Tibial artery (tissue), 4 donors: ENCODE data around the gene AGAP1.

Source experiments
- DNase-seq, 2 donors: peaks; one replicate each; pipeline ENCODE4 v3.0.0-alpha.2; 2019
- H3K27ac ChIP-seq, 2 donors: fragments of 200-600 bp; sonication (generic) in 1 of 2; 1 replicate in 1 of 2; 2 replicates in 1 of 2; pipeline ENCODE4 v1.5.1; 2018 to 2019; ENCODE audit warnings: mild to moderate bottlenecking in 1 of 2
- H3K27me3 ChIP-seq, 2 donors: fragments of 200-600 bp; sonication (generic) in 1 of 2; one replicate each; pipeline versions ENCODE4 v1.5.1 to v1.6.0; 2016 to 2019
- H3K36me3 ChIP-seq, 3 donors: fragments of 200-600 bp; sonication (generic) in 2 of 3; one replicate each; pipeline ENCODE4 v1.5.1; 2016 to 2019; ENCODE audit warnings: mild to moderate bottlenecking in 2 of 3
- H3K4me1 ChIP-seq, 4 donors: fragments of 200-600 bp; sonication (generic) in 2 of 4; 1 replicate in 3 of 4; 2 replicates in 1 of 4; pipeline ENCODE4 v1.5.1; 2016 to 2019
- H3K4me3 ChIP-seq, 2 donors: fragments of 200-600 bp; sonication (generic) in 1 of 2; 1 replicate in 1 of 2; 2 replicates in 1 of 2; pipeline ENCODE4 v1.5.1; 2018 to 2019; ENCODE audit warnings: mild to moderate bottlenecking in 2 of 2
- H3K9me3 ChIP-seq, 3 donors: fragments of 200-600 bp; sonication (generic) in 1 of 3; one replicate each; pipeline ENCODE4 v1.5.1; 2016 to 2019
- intact Hi-C: fragments of 100-400 bp; cut with DNase I; formaldehyde crosslinking; loops from one replicate; pipeline ENCODE4 v1.15.0; 2023; ENCODE audit warnings: low total_unique reads
- TF ChIP-seq, protein P1 (sequence below), 2 experiments: fragments of 200-600 bp in 1 of 2; fragments of 450-650 bp in 1 of 2; IDR thresholded peaks; one replicate each; pipeline ENCODE4 v1.5.1; 2017 to 2019; ENCODE audit warnings: antibody characterized with exemption in 2 of 2, mild to moderate bottlenecking in 1 of 2, moderate library complexity in 1 of 2

Gene AGAP1

GRCh38 chr2:235462415-235462790, 31.4 kb upstream of the AGAP1 start:
- no peak overlapping the region for H3K4me3 ChIP-seq
- H3K27ac ChIP-seq, result no peak overlapping the region
- H3K9me3 ChIP-seq, result no peaks in the 10 kb centered on the region
- TF ChIP-seq, protein P1, sequence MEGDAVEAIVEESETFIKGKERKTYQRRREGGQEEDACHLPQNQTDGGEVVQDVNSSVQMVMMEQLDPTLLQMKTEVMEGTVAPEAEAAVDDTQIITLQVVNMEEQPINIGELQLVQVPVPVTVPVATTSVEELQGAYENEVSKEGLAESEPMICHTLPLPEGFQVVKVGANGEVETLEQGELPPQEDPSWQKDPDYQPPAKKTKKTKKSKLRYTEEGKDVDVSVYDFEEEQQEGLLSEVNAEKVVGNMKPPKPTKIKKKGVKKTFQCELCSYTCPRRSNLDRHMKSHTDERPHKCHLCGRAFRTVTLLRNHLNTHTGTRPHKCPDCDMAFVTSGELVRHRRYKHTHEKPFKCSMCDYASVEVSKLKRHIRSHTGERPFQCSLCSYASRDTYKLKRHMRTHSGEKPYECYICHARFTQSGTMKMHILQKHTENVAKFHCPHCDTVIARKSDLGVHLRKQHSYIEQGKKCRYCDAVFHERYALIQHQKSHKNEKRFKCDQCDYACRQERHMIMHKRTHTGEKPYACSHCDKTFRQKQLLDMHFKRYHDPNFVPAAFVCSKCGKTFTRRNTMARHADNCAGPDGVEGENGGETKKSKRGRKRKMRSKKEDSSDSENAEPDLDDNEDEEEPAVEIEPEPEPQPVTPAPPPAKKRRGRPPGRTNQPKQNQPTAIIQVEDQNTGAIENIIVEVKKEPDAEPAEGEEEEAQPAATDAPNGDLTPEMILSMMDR (IDR thresholded peaks at IDR 0.05), result no peak
- peaks cover 0 to 7% of the 10 kb centered on the region in 2 donors for H3K27me3 ChIP-seq
- DNase-seq, result no peak
- intact Hi-C loops, result no loop called here
- H3K4me1 ChIP-seq, result no peaks in the 10 kb centered on the region
- H3K36me3 ChIP-seq, result no peaks in the 10 kb centered on the region

GRCh38 chr2:235463893-235464292, 29.9 kb upstream of the AGAP1 start:
- intact Hi-C loops, result no loop called here

GRCh38 chr2:235467588-235467987, 26.3 kb upstream of the AGAP1 start:
- H3K27ac ChIP-seq, result no peak overlapping the region
- peaks cover 0 to 11% (median 7%) of the 10 kb centered on the region in 4 donors for H3K4me1 ChIP-seq
- intact Hi-C loops, result no loop called here
- no peaks in the 10 kb centered on the region for H3K9me3 ChIP-seq
- peaks cover 0 to 7% of the 10 kb centered on the region in 2 donors for H3K27me3 ChIP-seq
- H3K36me3 ChIP-seq, result no peaks in the 10 kb centered on the region
- no peak overlapping the region for H3K4me3 ChIP-seq
- TF ChIP-seq, protein P1 (IDR thresholded peaks at IDR 0.05), result no peak
- no peak for DNase-seq

More at GRCh38 chr2:235463893-235464292, 29.9 kb upstream of the AGAP1 start:
- no peaks in the 10 kb centered on the region for H3K36me3 ChIP-seq
- TF ChIP-seq, protein P1 (IDR thresholded peaks at IDR 0.05), result no peak
- DNase-seq, result no peak
- peaks cover 0 to 3% (median under 1%) of the 10 kb centered on the region in 4 donors for H3K4me1 ChIP-seq
- H3K4me3 ChIP-seq, result no peak overlapping the region
- no peak overlapping the region for H3K27ac ChIP-seq
- H3K27me3 ChIP-seq, result peaks cover 0 to 7% of the 10 kb centered on the region in 2 donors
- H3K9me3 ChIP-seq, result no peaks in the 10 kb centered on the region

DNA sequence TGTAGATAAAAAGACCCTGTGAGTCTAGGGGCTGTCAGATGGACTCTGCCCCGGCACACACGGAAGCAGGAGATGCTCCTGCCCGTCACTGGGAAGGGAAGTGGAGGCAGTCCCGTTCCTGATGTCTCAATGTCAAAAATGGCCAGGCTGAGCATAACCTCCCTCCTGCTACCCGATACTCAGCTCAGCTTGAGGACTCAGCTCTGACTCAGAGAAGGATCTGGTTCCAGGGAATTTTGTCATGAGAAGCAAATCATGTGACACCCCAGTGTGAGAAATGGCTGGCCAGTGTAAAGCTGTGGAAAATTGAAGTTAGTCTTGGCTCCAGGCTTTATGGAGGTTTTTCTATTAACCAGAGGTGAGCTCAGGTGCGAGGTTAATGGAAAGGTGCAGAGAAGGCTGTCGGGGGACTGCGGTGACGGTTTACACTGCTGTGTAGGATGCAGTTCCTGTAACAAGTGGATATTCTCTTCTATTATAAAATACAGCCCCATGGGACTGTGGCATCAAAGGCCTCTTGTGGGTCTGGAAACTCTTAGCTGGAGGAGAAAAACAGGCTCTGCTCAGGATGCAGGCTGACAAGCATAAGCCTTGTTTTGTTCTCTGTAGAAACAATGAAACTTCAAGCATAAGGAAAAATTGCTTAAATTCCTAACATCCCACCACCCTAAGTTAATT, 24.7 kb upstream of the AGAP1 start:
- DNase-seq, result peak; percentile 55 to 70
- TF ChIP-seq, protein P1 (IDR thresholded peaks at IDR 0.05), result no peak
- no peaks in the 10 kb centered on the region for H3K27me3 ChIP-seq

GRCh38 chr2:235471186-235471747, 22.6 kb upstream of the AGAP1 start:
- no peaks in the 10 kb centered on the region for H3K36me3 ChIP-seq
- peaks cover 0 to 11% (median 7%) of the 10 kb centered on the region in 4 donors for H3K4me1 ChIP-seq
- H3K27ac ChIP-seq, result no peak overlapping the region
- no peaks in the 10 kb centered on the region for H3K9me3 ChIP-seq
- intact Hi-C loops, result no loop called here
- no peaks in the 10 kb centered on the region for H3K27me3 ChIP-seq
- DNase-seq, result no peak
- TF ChIP-seq, protein P1 (IDR thresholded peaks at IDR 0.05), result no peak
- H3K4me3 ChIP-seq, result no peak overlapping the region

More for the DNA sequence above, 24.7 kb upstream of the AGAP1 start:
- Histone ChIP-seq H3K9me3 (no peaks in the 10 kb centered on the region), H3K27ac (peak overlapping the region in 1 of 2 donors; percentile 32), H3K4me3 (no peak overlapping the region), H3K36me3 (no peaks in the 10 kb centered on the region), H3K4me1 (peaks cover 0 to 11% (median 7%) of the 10 kb centered on the region in 4 donors)
- intact Hi-C loops, result no loop called here
